K562 (cell line): Measurements from ENCODE around the gene ABCB10. TPM values are rescaled to one million over a fixed set of nuclear protein-coding genes. Genes with fewer than 3 reads are reported as not detected.

Experiments
- CUX1 ChIP-seq: fragments of 200-800 bp; sonication (Bioruptor generic); IDR thresholded peaks from 2 replicates; pipeline ENCODE4 v1.6.1; 2016; ENCODE audit warnings: missing genetic modification characterization, missing compliant biosample characterization
- MEF2A ChIP-seq: IDR thresholded peaks from 2 replicates; pipeline ENCODE4 v1.6.1; 2011; ENCODE audit warnings: low read depth, mild to moderate bottlenecking, low read length, moderate library complexity; ENCODE audit not compliant: control insufficient read depth
- POLR3G ChIP-seq: IDR thresholded peaks from 2 replicates; pipeline ENCODE4 v1.6.1; 2011; ENCODE audit not compliant: insufficient read length, insufficient replicate concordance; ENCODE audit errors: extremely low read depth
- RBM17 ChIP-seq: fragments of 200-400 bp; formaldehyde crosslinking; IDR thresholded peaks from 2 replicates; pipeline ENCODE4 v1.6.1; 2017; ENCODE audit warnings: low read depth, mild to moderate bottlenecking, low read length, borderline replicate concordance
- ZBTB49 ChIP-seq: sonication (generic); formaldehyde crosslinking; IDR thresholded peaks from 2 replicates; pipeline ENCODE4 v1.8.0; 2022; ENCODE audit warnings: missing genetic modification reagents, mild to moderate bottlenecking, borderline replicate concordance
- ZNF445 ChIP-seq: fragments of 250-450 bp; sonication (Bioruptor Pico); IDR thresholded peaks from 2 replicates; pipeline ENCODE4 v1.4.0; 2020; ENCODE audit warnings: low read depth, mild to moderate bottlenecking, moderate library complexity
- ZNF696 ChIP-seq: fragments of 250-450 bp; sonication (Bioruptor Pico); conservative IDR thresholded peaks from 2 replicates; pipeline ENCODE4 v1.4.0; 2020; ENCODE audit warnings: mild to moderate bottlenecking, moderate library complexity
- polyA plus RNA-seq, 8 experiments: library from polyadenylated mRNA; depleted of rRNA in 4 of 8; stranded (reverse) in 5 of 8; unstranded in 3 of 8; fragments of >200 nt; fragmentation: Nextera tagmentation in 2 of 8; fragmentation: Illumina TruSeq in 1 of 8; extraction: Ambion mirVana in 2 of 8; extraction: Trizol in 1 of 8; gene quantifications; 2 replicates each; pipeline versions ENCODE4 v1.2.1 to v1.2.3, GENCODE V29; 2011 to 2014; ENCODE audit warnings: inconsistent platforms in 1 of 8, missing spikeins in 1 of 8
- total RNA-seq, 7 experiments: library from RNA; depleted of rRNA in 6 of 7; stranded (reverse); fragments of >200 nt in 6 of 7; fragmentation: Illumina TruSeq in 2 of 7; extraction: Trizol in 2 of 7; gene quantifications; 2 replicates each; pipeline versions ENCODE4 v1.2.1 to v1.2.3, GENCODE V29; 2011 to 2021; ENCODE audit warnings: low replicate concordance in 1 of 7

The ABCB10 gene
- total and polyA plus RNA-seq, 9 of the 15 experiments (the other 6 are each of a cell fraction or from before 2014, with no cell fraction given): 12.4 to 54.8 (median 36.4) TPM

- TF ChIP-seq CUX1 (CRISPR knock-in tag): no peak
- no peak for TF ChIP-seq ZNF696 (CRISPR knock-in tag)
- no peak for TF ChIP-seq ZBTB49
- TF ChIP-seq RBM17: no peak
- TF ChIP-seq ZNF445 (CRISPR knock-in tag): no peak
- TF ChIP-seq POLR3G: no peak
- 0 out of 2 replicates have a peak, but pooled peaks have one; percentile 0 for TF ChIP-seq MEF2A
These were observed 50.3 kb downstream of the ABCB10 start, which contains the start of gene NUP133 (continued) for GRCh38 chr1:229507951-229508822.
